ENCODE results near the gene SHOC2.

SHOC2 gene

DNA sequence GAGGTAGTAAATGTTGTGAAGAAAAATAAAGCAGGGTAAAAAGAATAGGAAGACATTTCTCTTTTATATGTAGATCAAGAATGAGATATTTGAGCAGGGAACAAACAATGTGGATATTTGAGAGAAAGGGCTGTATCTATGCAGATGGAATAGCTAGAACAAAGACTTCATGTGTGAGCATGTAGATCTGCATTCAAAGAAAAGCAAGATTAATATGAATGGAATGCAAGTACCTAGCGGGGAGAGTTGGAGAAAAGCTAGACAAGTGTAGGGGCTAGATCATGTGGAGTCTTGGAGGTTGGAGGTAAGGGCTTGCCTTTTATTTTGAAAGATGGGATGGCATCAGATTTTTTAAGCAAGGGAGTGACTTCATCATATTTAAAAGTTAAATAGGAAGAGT lies 27.1 kb downstream of the SHOC2 start:
- no peak for DNase-seq (ENCODE audit: low read depth, low spot score)

DNA sequence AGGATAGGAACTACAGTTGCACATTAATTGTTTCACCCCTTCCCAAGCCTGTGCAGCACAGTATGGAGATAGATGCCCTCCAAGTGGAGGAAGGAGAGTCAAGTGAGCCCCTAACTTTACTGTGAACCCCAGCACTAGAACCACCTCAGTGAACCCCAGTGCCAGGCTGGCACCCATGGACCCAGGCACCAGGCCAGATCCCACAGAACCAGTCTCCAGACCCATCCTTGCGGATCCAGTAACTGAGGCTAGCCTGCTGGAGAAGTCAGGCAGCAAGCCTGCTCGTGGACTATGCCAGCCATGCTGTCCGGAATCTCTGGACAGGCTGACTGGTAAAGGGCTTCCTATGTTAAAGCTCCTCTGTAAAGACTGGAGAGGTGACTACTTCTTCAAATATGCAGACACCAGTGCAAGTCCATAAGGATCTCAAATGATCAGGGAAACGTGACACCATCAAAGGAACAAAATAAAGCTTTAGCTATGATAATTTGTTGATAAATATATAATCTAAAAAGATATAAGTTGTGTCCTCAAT lies 27.7 kb downstream of the SHOC2 start:
- DNase-seq (ENCODE audit: low read depth, low spot score), result no peak

DNA sequence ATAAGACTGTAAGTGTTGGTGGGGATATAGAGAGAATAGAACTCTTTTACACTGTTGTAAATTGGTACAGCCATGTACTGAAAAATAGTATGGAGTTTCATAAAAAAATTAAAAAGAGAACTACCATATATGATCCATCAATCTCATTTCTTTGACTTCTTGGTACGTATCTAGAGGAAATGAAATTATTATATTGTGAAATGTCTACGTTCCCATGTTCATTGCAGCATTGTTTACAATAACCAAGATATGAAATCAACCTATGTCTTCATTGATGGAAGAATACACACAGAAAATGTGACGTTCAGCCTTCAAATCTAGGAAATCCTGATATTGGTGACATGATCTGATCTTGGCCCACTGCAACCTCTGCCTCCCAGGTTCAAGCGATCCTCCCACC lies 32.0 kb downstream of the SHOC2 start:
- DNase-seq (ENCODE audit: low read depth, low spot score), result no peak

DNA sequence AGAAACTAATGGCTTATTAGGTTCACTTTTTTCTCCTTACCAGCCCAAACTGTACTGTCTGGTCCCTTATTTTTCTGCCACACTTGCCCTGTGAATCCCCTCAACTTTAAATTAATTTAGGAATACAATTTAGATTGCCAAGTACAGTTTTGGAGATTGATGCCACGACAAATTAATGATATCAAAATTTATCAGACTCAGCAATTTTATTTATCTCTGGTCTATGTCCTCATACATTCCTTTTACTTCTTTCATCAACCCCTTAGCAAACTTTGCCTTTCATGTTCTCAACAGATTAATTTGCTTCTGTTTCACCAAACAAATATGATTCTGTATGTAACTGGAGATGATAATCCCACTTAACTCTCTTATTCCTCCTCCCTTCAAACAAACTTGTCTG lies 38.2 kb downstream of the SHOC2 start:
- DNase-seq (ENCODE audit: low read depth, low spot score), result no peak

DNA sequence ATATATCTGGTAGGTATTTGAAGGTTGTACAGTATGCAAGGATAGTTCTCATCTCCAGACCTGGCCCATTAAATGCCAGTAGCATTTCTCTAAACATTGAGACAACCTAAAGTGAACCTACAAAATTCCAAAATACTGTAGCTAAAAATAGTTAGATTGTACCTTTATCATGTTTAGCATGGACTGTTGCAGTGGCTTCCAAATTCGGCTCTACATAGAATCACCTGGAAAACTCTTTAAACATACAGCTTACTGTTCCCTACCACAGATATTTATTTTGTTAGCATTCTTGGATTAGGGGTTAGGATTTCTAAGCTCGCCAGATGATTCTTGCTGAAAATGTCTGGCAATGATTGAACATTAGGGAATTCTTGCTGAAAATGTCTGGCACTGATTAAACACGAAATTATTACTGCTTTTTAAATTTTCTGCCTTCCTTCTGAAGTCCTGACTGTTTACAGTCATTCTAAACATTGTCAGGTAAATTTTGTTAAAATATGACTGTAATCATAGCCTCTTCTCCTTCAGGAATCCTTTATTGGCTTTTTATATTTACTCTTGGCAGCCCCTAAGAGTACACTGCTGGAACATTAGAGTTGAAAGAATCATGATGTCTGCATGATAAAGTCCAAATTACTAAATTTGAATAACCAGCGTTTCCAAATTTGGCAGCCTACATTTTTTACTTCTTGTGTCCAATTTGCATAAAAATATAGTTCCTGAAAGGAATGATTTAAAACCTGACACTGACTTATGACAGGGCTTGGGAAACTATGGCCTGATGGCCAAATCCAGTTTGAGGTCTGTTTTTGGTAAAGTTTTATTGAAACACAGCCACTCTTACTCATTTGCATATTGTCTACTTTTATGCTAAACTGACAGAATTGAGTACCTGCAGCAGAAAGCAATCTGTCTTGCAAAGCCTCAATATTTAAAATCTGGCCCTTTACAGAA lies 40.3 kb downstream of the SHOC2 start:
- DNase-seq (ENCODE audit: low read depth, low spot score), result no peak

DNA sequence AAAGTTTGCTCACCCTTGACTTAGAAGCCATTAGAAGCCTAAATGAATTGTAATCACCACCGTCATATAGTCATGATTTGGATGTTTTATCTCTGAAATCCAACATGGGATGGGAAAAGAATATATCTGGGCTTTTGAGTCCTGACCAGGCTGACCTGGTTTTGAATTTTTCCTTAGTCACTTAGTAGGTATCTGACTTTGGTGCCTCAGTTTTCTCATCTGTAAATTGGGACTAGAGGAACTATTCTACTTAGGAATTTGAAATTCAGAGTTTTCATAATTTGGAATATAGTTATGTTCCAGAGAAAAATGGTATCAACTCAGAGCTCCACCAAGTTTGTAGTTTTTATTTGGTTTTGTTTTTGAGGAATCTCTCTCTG lies 40.9 kb downstream of the SHOC2 start:
- DNase-seq (ENCODE audit: low read depth, low spot score), result no peak

DNA sequence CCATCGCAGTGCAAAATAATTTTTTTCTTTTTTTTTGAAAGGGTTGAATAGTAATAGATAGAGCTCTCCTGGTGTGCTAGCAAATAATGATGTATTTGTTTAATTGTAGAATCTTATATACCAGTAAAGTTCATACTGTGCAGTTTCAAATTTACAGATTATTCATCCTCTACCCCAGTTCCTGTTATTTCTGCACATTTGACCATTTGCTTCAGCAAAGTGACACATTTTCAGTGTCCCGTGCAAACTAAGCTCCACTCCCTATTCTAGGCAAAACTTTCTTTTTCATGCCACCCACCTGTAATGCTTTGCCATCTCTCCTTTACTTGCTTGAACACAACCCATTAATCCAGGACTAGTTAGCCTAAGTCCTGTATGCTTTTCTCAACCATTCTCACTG lies 43.0 kb downstream of the SHOC2 start:
- DNase-seq (ENCODE audit: low read depth, low spot score), result no peak

DNA sequence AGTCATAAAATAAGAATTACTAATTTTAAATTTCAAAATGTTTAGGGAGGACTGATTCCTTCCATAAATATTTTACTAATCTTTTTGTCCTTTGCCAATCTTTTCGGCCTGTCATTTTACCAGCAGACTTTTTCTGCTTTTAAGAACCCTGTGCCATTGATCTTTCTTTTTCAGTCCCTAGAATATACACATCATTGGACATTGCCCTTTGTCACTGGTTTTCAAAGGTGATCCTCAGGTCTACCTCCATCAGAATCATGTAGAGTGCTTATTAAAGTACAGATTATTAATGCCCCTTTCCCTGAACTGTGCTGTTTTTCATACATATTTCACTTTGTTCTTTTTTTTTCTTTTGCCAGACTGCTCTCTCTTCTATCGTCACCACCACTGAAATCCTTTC lies 43.8 kb downstream of the SHOC2 start:
- DNase-seq (ENCODE audit: low read depth, low spot score), result no peak

DNA sequence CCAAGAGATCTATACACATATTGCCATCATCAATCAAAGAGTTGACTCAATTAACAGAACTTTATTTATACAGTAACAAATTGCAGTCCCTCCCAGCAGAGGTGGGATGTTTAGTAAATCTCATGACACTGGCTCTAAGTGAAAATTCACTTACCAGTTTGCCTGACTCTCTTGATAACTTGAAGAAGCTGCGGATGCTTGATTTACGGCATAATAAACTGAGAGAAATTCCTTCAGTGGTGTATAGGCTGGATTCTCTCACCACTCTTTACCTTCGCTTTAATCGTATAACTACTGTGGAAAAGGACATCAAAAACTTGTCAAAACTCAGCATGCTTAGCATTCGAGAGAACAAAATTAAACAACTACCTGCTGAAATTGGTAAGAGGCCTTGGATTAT lies 45.3 kb downstream of the SHOC2 start:
- no peak for DNase-seq (ENCODE audit: low read depth, low spot score)

DNA sequence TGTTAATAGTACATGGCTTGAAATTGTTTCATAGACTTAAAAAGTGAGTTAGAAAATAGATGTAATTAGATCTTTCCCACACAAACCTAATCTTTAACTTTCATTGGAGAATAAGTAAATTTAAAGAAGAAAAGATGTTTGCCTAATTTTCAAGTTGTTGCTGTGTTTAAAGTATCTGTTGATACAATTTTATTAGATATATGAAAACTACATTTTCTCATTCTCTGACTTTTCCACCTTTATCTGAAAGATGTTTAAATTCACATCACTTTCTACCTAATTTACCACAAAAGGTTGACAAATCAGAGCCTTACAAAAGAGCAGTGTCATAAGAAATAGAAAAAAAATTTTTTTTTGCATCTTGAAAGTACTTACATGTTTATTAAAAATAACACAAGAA lies 45.8 kb downstream of the SHOC2 start:
- no peak for DNase-seq (ENCODE audit: low read depth, low spot score)

DNA sequence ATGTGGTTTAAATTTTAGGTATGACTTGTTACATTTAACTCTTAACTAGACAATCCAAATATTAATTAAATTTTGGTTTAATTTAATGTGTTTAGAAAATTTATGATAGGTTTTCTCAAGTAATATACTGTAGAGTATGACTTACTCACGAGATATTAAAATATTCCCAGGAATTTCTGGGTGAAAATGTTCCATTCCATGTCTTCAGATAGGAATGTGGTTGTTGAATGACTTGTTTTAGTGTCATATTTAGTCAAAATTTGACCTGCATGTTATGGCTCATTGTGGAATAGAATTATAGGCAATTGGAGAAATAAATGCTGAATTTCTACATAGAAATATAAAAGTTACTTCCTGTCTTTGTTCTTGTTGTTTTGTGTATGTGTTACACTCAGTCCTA lies 46.7 kb downstream of the SHOC2 start:
- DNase-seq (ENCODE audit: low read depth, low spot score), result no peak

DNA sequence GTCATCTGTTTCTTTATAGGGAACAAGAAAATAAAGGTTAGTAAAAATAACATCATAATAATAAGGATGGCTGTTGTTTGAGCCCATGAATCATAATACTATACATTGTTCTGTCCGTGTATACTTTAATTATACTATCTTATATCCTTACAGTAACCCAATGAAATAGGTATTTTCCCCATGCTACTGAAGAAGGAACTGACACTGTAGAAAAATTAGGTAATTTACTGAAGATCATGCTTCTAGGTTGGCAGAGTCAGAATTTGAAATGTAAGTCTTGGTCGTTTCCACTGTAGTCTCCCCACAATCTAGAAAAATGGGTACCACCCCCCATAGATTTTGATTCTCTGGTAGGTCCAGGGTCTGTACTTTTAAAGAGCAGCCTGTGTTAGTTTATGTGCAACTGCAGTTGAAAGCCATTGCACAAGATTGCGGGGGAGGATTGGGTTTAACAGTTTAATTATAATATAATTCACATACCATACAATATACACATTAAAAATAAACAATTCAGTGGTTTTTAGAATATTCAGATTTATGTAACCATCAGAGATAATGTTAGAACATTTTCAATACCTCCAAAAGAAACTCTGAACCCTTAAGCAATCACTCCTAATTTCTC lies 47.7 kb downstream of the SHOC2 start:
- DNase-seq (ENCODE audit: low read depth, low spot score), result no peak

DNA sequence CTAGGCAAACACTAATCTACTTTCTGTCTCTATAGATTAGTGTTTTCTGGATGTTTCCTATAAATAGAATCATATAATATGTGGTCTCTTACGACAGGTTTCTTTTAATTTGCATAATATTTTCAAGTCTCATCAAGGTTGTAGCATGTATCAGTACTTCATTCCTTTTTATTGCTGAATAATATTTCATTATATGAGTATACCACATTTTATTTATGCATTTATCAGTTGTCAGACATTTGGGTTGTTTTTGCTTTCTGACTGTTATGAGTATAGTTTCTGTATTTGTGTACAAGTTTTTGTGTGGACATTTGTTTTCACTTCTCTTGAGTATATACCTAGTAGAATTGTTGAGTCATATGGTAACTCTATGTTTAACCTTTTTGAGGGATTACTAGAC lies 48.2 kb downstream of the SHOC2 start:
- DNase-seq (ENCODE audit: low read depth, low spot score), result no peak

DNA sequence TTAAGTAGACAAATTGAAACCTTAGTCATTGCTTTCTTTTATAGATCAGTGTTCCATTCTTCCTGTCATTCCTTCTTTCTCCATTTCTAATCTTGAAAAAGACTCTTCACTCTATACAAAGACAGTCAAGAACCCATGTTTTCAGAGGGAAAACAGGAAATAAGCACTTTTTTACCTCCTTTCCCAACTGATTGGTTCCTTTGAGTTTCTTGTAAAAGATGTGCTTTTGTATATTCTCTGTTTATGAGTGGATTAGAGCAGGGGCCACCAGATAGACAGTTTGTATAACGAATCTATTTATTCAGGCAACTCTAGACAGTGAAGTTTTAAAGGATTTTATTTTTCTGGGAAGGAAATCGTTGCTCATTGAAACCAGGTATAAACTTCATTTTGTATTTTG lies 49.8 kb downstream of the SHOC2 start:
- no peak for DNase-seq (ENCODE audit: low read depth, low spot score)

DNA sequence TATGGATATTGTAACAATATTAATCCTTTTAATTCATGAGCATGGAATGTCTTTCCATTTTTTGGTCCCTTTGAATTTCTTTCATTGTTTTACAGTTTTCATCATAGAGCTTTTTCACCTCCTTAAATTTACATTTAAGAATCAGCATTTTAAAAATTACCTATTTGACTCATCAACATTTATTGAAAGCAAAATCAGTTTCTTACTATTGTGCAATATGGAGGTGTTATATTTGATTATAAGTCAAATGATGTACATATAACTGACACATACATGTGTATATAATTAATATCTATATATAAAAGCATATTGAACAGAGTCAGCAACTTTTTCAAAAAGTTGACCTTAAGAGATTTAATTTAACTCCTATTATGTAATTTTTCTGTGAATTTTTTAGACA lies 52.2 kb downstream of the SHOC2 start:
- no peak for DNase-seq (ENCODE audit: low read depth, low spot score)

DNA sequence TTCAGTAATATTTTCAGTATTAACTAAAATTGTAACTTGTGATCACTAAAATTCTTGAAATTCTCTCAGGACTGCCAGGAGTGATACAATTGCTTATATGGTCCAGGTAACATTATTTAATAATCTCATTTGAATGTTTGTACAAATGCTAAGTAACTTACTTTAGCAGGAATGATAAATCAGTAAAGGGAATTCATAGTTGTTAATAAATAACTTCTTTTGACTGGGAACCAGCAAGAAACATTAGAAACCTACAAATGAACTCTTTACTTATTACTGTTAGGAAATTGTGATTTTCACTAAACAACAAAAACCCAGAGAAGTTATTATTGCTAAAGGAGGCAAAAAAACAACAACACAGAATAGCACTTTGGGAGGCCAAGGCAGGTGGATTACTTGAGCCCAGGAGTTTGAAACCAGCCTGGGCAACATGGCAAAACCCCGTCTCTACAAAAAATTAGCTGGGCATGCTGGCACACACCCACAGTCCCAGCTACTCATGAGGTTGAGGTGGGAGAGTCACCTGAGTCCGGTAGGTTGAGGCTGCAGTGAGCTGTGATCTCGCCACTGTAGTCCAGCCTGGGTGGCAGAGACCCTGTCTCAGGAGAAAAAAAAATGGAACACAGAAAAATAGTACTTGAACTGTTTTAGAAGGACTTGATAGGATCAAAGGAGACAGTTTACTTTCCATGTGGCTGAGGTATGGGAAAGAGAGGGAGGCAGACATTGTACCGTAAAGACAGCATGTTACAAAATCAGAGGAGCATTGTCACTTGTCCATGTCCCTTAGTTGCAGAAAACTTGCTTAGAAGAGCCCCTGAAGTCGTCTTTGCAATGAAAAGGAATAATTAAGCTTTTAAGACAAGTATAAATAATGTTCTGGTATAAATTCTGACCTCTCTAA lies 53.1 kb downstream of the SHOC2 start:
- DNase-seq (ENCODE audit: low read depth, low spot score), result no peak

DNA sequence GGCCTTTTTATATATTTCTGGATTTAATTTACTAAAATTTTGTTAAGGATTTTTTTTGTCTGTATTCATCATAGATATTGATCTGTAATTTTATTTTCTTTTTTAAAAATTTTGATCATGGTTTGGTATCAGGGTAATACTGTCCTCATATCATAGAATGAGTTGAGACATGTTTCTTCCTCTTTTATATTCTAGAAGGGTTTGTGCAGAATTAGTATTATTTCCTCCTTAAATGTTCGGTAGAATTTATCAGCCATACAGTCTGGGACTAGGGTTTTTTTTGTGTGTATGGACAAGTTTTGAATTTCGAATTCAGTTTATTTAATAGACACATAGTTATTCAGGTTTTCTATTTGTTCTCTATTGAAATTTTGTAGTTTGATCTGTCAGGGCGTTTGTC lies 54.0 kb downstream of the SHOC2 start:
- no peak for DNase-seq (ENCODE audit: low read depth, low spot score)

DNA sequence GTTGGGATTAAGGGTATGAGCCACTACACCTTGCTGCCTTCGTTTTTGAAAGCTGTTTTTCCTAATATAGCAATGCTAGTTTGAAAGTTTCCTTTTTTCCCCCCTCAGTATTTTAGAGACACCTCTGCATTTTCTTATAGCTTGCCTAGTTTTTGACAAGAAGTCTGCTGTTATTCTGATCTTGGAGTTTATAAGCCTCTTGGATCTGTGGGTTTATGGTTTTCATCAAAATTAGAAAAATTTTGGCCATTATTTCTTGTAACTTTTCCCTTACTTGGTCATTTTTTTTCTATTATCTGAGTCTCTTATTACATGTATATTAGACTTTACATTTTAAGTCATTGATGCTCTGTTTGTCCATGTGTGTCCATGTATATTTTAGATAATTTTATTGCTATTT lies 57.2 kb downstream of the SHOC2 start:
- no peak for DNase-seq (ENCODE audit: low read depth, low spot score)

DNA sequence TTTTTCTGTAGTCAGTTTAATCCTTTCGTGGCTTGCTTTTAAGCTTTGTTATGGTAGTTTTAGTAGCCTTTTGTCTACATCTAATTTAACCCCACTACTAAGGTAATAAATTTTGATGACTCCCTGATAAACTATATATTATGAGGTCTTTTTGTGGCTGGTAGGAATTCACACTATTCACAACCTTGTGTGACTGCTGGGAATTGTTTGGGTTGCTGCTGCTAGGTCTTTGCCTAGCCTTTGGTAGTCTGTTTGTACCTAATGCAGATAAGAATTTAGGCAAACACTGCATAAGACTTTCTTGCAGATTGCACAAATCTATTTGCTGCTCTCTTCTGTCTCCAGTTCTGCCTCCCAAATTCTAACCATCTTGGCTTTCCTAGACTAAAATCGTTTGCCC lies 58.3 kb downstream of the SHOC2 start:
- no peak for DNase-seq (ENCODE audit: low read depth, low spot score)

DNA sequence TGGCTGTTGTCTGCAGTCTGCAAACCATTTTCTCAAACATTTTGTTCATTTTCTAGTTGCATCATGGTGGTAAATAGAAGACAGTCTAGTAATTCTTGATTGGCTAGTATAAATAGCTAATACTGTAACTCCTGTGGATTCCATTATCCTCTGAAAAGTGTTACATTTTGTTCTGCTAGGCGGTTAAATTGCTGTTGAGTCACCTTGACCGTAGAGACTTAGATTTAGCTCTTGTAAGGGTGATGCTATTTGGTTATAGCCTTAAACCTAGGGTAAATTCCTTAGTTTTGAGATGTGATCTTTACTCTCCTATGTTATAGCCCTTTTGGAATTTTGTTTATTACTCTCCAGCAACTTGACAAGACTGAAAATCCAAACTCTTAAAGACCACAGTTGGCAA lies 58.8 kb downstream of the SHOC2 start:
- no peak for DNase-seq (ENCODE audit: low read depth, low spot score)

DNA sequence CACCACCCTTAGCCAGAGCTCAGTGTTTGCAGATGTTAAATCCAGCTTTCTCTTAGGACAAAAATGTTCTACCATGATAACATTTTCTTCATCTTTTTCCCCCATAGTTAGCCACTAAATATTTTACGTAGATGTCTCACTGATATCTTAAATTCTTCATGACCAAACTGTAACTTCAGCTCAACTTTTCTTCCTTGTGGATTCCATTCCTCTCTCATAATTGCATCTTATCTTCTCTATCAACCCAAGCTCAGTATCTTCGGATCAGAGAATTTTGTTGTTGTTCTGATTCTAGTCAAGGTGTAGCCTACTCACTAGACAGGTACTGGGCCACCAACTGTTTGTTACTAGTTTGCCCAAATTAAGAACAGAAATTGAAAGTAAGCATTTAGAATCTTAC lies 60.2 kb downstream of the SHOC2 start:
- DNase-seq (ENCODE audit: low read depth, low spot score), result no peak

DNA sequence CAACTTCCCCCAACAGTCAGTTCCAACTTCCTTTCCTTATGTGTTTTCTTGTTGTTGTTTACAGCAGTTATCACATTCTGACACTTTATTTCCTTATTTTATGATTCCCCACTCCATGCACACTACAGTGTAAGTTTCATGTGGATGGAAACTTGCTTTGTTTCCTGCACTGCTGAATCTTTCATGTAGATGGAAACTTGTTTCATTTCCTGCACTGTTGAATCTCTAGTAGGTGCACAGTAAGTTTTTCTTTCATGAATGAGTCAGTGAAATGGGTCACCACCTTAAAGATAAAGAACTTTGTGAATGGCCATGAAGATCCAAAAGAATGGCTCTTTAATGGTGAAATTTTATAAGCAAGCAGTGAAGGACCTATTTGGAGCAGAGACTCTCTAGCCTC lies 61.4 kb downstream of the SHOC2 start:
- no peak for DNase-seq (ENCODE audit: low read depth, low spot score)
